SK-N-SH treated with all-trans-retinoic acid at 6 μM for 48 hours (cell line): ENCODE results near the gene NTSR2.

ENCODE experiments used
- ISL1 ChIP-seq: fragments of 250-450 bp; sonication (Bioruptor Pico); IDR thresholded peaks from 2 replicates; pipeline ENCODE4 v2.1.2; 2022; ENCODE audit warnings: mild to moderate bottlenecking, moderate library complexity
- POU6F1 ChIP-seq: fragments of 250-450 bp; sonication (Bioruptor Pico); IDR thresholded peaks from 2 replicates; pipeline ENCODE4 v1.8.0; 2021; ENCODE audit warnings: low read depth, mild to moderate bottlenecking, moderate library complexity, borderline replicate concordance
- RARB ChIP-seq: fragments of 250-450 bp; sonication (Bioruptor Pico); IDR thresholded peaks from 2 replicates; pipeline ENCODE4 v1.8.0; 2021; ENCODE audit warnings: mild to moderate bottlenecking, moderate library complexity
- TOX ChIP-seq: fragments of 250-450 bp; sonication (Bioruptor Pico); IDR thresholded peaks from 2 replicates; pipeline ENCODE4 v1.8.0; 2021; ENCODE audit warnings: mild to moderate bottlenecking, moderate library complexity, borderline replicate concordance

GRCh38 chr2:11611251-11611650, 58.7 kb downstream of the NTSR2 start:
- TF ChIP-seq ISL1: no peak
- no peak for TF ChIP-seq POU6F1 (CRISPR knock-in tag)
- no peak for TF ChIP-seq RARB
- TF ChIP-seq TOX: no peak
